K562 (cell line): ENCODE data around the gene AANAT. TPM values are rescaled to one million over a fixed set of nuclear protein-coding genes. Genes with fewer than 3 reads are reported as not detected.

ENCODE experiments used
- ATAC-seq: fragments of 200-7000 bp; cut with Tn5 transposase; 3 replicates; pipeline ENCODE4 v1.9.1; 2020; ENCODE audit warnings: moderate library complexity
- BruUV-seq: library from RNA; stranded (reverse); fragments of 400-500 nt; replicated peaks from 2 replicates; lab custom pipeline; 2021; lab: Mats Ljungman, UMichigan
- CTCF ChIA-PET: fragments of 300-600 bp; formaldehyde crosslinking; extraction: SDS; loops from one replicate; lab custom pipeline; 2021; ENCODE audit warnings: low intra/inter-chr PET ratio; lab: Yijun Ruan, JAX
- POLR2A ChIA-PET: fragments of 300-600, 350-650 bp; sonication (Branson Sonifier 250); formaldehyde crosslinking; extraction: SDS; loops from one replicate; lab custom pipeline; 2021; ENCODE audit warnings: antibody characterized with exemption, inconsistent platforms; lab: Yijun Ruan, JAX
- DNase-seq, 4 experiments: peaks; one replicate each; pipeline versions ENCODE4 v3.0.0 to v3.0.0-alpha.2; 2011 to 2018; ENCODE audit warnings: low spot score in 3 of 4, mixed read lengths in 3 of 4; ENCODE audit errors: extremely low read depth in 1 of 4
- FAIRE-seq: peaks from 2 replicates; lab custom pipeline; 2011; peaks lifted over from hg19 to GRCh38; lab: Jason Lieb, UNC
- H2AFZ ChIP-seq: 2 replicates; pipeline ENCODE4 v1.6.0; 2011; ENCODE audit warnings: low read depth, low read length, control low read depth, inconsistent platforms
- H3K27ac ChIP-seq: fragments of 200-600 bp; 3 replicates; pipeline ENCODE4 v1.8.0; 2011; ENCODE audit warnings: low read depth, mild to moderate bottlenecking, control low read depth, inconsistent platforms, low read length, moderate library complexity, mixed read lengths; ENCODE audit errors: extremely low read depth
- H3K27me3 ChIP-seq, 2 experiments: fragments of 300-600 bp in 1 of 2; 2 replicates in 1 of 2; 3 replicates in 1 of 2; pipeline versions ENCODE4 v1.6.0 to v1.8.0; 2011; ENCODE audit warnings: inconsistent platforms in 2 of 2, low read length in 2 of 2, mild to moderate bottlenecking in 1 of 2, mixed read lengths in 1 of 2, moderate library complexity in 1 of 2; ENCODE audit not compliant: control insufficient read depth in 2 of 2, insufficient read depth in 2 of 2
- H3K36me3 ChIP-seq: fragments of 300-600 bp; 3 replicates; pipeline ENCODE4 v1.8.0; 2011; ENCODE audit warnings: mild to moderate bottlenecking, low read length, inconsistent platforms; ENCODE audit not compliant: control insufficient read depth, insufficient read depth
- H3K4me1 ChIP-seq, 2 experiments: fragments of 200-600 bp in 1 of 2; replicated peaks in 1 of 2; 2 replicates in 1 of 2; 3 replicates in 1 of 2; pipeline versions ENCODE4 v1.5.1 to v1.8.0; 2011; ENCODE audit warnings: inconsistent platforms in 2 of 2, low read length in 2 of 2, mild to moderate bottlenecking in 1 of 2, mixed read lengths in 1 of 2, moderate library complexity in 1 of 2; ENCODE audit not compliant: control insufficient read depth in 2 of 2, insufficient read depth in 2 of 2
- H3K4me2 ChIP-seq: 2 replicates; pipeline ENCODE4 v1.6.1; 2011; ENCODE audit warnings: low read length, control low read depth, inconsistent platforms, mixed read lengths; ENCODE audit not compliant: insufficient read depth
- H3K4me3 ChIP-seq: fragments of 200-600 bp; sonication (generic), shearing (Covaris generic); 2 replicates; pipeline ENCODE4 v1.5.1; 2016; ENCODE audit warnings: control low read depth, inconsistent platforms
- H3K79me2 ChIP-seq: fragments of 200-600 bp; 3 replicates; pipeline ENCODE4 v1.8.0; 2011; ENCODE audit warnings: low read length, inconsistent platforms; ENCODE audit not compliant: control insufficient read depth, insufficient read depth
- H3K9ac ChIP-seq, 2 experiments: 2 replicates each; pipeline versions ENCODE4 v1.6.0 to v1.6.1; 2011; ENCODE audit warnings: low read depth in 2 of 2, low read length in 2 of 2, control low read depth in 1 of 2, inconsistent platforms in 1 of 2, mild to moderate bottlenecking in 1 of 2, mixed read lengths in 1 of 2; ENCODE audit not compliant: insufficient read depth in 1 of 2
- H3K9me1 ChIP-seq: one replicate; pipeline ENCODE4 v1.6.0; 2011; ENCODE audit warnings: inconsistent platforms, mild to moderate bottlenecking, low read length, moderate library complexity; ENCODE audit not compliant: control insufficient read depth, insufficient read depth
- H3K9me3 ChIP-seq: replicated peaks from 2 replicates; pipeline ENCODE4 v1.5.1; 2011; ENCODE audit warnings: low read depth, low read length, inconsistent platforms; ENCODE audit not compliant: control insufficient read depth, insufficient read depth
- H4K20me1 ChIP-seq: replicated peaks from 2 replicates; pipeline ENCODE4 v1.6.1; 2011; ENCODE audit warnings: low read length, inconsistent platforms, mixed read lengths; ENCODE audit not compliant: control insufficient read depth, insufficient read depth
- CBX5 ChIP-seq: IDR thresholded peaks from 2 replicates; pipeline ENCODE4 v1.6.1; 2014; ENCODE audit warnings: low read depth, borderline replicate concordance
- CREBBP ChIP-seq: IDR thresholded peaks from one replicate; pipeline ENCODE4 v1.6.1; 2012; ENCODE audit warnings: low read depth, mild to moderate bottlenecking, control low read depth, inconsistent platforms, low read length
- DACH1 ChIP-seq: fragments of 450-650 bp; IDR thresholded peaks from 2 replicates; pipeline ENCODE4 v1.6.1; 2018; ENCODE audit not compliant: partially characterized antibody
- HOXB6 ChIP-seq: fragments of 250-450 bp; sonication (Bioruptor Pico); IDR thresholded peaks from 2 replicates; pipeline ENCODE4 v1.5.1; 2022; ENCODE audit warnings: mild to moderate bottlenecking, borderline replicate concordance
- KAT8 ChIP-seq: fragments of 450-650 bp; IDR thresholded peaks from 2 replicates; pipeline ENCODE4 v1.6.1; 2016; ENCODE audit warnings: low read depth, mild to moderate bottlenecking
- L3MBTL2 ChIP-seq: fragments of 450-650 bp; IDR thresholded peaks from 2 replicates; pipeline ENCODE4 v1.6.1; 2016; ENCODE audit warnings: mild to moderate bottlenecking, moderate library complexity
- NELFE ChIP-seq: IDR thresholded peaks from 2 replicates; pipeline ENCODE4 v1.6.1; 2011; ENCODE audit warnings: mild to moderate bottlenecking; ENCODE audit not compliant: insufficient read depth, insufficient read length
- PHF8 ChIP-seq: fragments of 200-600 bp; sonication (generic); IDR thresholded peaks from 2 replicates; pipeline ENCODE4 v1.6.1; 2012; ENCODE audit warnings: mixed run types, mild to moderate bottlenecking, inconsistent platforms, low read length, moderate library complexity, borderline replicate concordance
- POLR2AphosphoS2 ChIP-seq: IDR thresholded peaks from 2 replicates; pipeline ENCODE4 v1.6.1; 2012; ENCODE audit warnings: low read length, improper control_type of control experiment
- PTBP1 ChIP-seq: fragments of 200-400 bp; formaldehyde crosslinking; IDR thresholded peaks from 2 replicates; pipeline ENCODE4 v1.6.1; 2017; ENCODE audit warnings: low read depth, low read length
- PURB ChIP-seq: sonication (generic); formaldehyde crosslinking; IDR thresholded peaks from 2 replicates; pipeline ENCODE4 v1.9.0; 2021; ENCODE audit warnings: low read depth, mild to moderate bottlenecking, missing genetic modification reagents
- RBBP5 ChIP-seq: fragments of 200-600 bp; sonication (generic); IDR thresholded peaks from 2 replicates; pipeline ENCODE4 v1.6.1; 2012; ENCODE audit warnings: borderline replicate concordance, mild to moderate bottlenecking, low read length, control low read depth, inconsistent platforms; ENCODE audit not compliant: insufficient read depth, poor library complexity, severe bottlenecking
- SIX5 ChIP-seq, 2 experiments: IDR thresholded peaks; 2 replicates each; pipeline ENCODE4 v1.6.1; 2011; ENCODE audit warnings: low read length in 2 of 2, borderline replicate concordance in 1 of 2, low read depth in 1 of 2, mild to moderate bottlenecking in 1 of 2, moderate library complexity in 1 of 2; ENCODE audit not compliant: insufficient read depth in 1 of 2
- TAF9B ChIP-seq: fragments of 450-650 bp; IDR thresholded peaks from 2 replicates; pipeline ENCODE4 v1.6.1; 2018; ENCODE audit warnings: mild to moderate bottlenecking; ENCODE audit not compliant: partially characterized antibody
- YY1 ChIP-seq, 3 experiments: IDR thresholded peaks; 2 replicates each; pipeline ENCODE4 v1.6.1; 2011; ENCODE audit warnings: low read length in 2 of 3, mild to moderate bottlenecking in 2 of 3, moderate library complexity in 2 of 3, borderline replicate concordance in 1 of 3, control low read depth in 1 of 3, low read depth in 1 of 3; ENCODE audit not compliant: insufficient read depth in 3 of 3, insufficient replicate concordance in 2 of 3, control insufficient read depth in 1 of 3, insufficient read length in 1 of 3; ENCODE audit errors: extremely low read depth in 1 of 3
- ZBED1 ChIP-seq: IDR thresholded peaks from 2 replicates; pipeline ENCODE4 v1.6.1; 2014
- ZBTB34 ChIP-seq: fragments of 250-450 bp; sonication (Bioruptor Pico); IDR thresholded peaks from 2 replicates; pipeline ENCODE4 v1.8.0; 2021; ENCODE audit warnings: mild to moderate bottlenecking, moderate library complexity
- ZFX ChIP-seq: sonication (generic); formaldehyde crosslinking; IDR thresholded peaks from 2 replicates; pipeline ENCODE4 v1.8.0; 2022; ENCODE audit warnings: mild to moderate bottlenecking, missing genetic modification reagents, moderate library complexity
- ZNF121 ChIP-seq: sonication (generic); formaldehyde crosslinking; conservative IDR thresholded peaks from 2 replicates; pipeline ENCODE4 v1.8.0; 2022; ENCODE audit warnings: missing genetic modification reagents
- ZNF140 ChIP-seq: fragments of 250-450 bp; sonication (Bioruptor Pico); IDR thresholded peaks from 2 replicates; pipeline ENCODE4 v1.8.0; 2021; ENCODE audit warnings: moderate library complexity, mild to moderate bottlenecking, inconsistent platforms
- ZNF165 ChIP-seq: fragments of 250-450 bp; sonication (Bioruptor Pico); IDR thresholded peaks from 2 replicates; pipeline ENCODE4 v1.4.0; 2020; ENCODE audit warnings: borderline replicate concordance
- ZNF830 ChIP-seq: fragments of 250-450 bp; sonication (Bioruptor Pico); IDR thresholded peaks from 2 replicates; pipeline ENCODE4 v1.5.0; 2021; ENCODE audit warnings: mild to moderate bottlenecking
- WGBS: fragments of 100-300 bp; shearing (Covaris generic); methylation state at CpG from one replicate; pipeline ENCODE4 v1.1.6; 2016; ENCODE audit warnings: low coverage, mixed read lengths; ENCODE audit not compliant: insufficient coverage; ENCODE audit errors: missing lambda C conversion rate; 5-methylcytosine and 5-hydroxymethylcytosine counted together
- in situ Hi-C: fragments of 300-500 bp; cut with MboI; formaldehyde crosslinking; loops from 4 replicates; pipeline ENCODE4 v1.15.0; 2018; ENCODE audit warnings: inconsistent platforms, mixed read lengths
- intact Hi-C: fragments of 100-400 bp; cut with micrococcal nuclease; formaldehyde crosslinking; loops from 2 replicates; pipeline ENCODE4 v1.14.2; 2022
- polyA plus RNA-seq, 8 experiments: library from polyadenylated mRNA; depleted of rRNA in 4 of 8; stranded (reverse) in 5 of 8; unstranded in 3 of 8; fragments of >200 nt; fragmentation: Nextera tagmentation in 2 of 8; fragmentation: Illumina TruSeq in 1 of 8; extraction: Ambion mirVana in 2 of 8; extraction: Trizol in 1 of 8; gene quantifications; 2 replicates each; pipeline versions ENCODE4 v1.2.1 to v1.2.3, GENCODE V29; 2011 to 2014; ENCODE audit warnings: inconsistent platforms in 1 of 8, missing spikeins in 1 of 8
- total RNA-seq, 7 experiments: library from RNA; depleted of rRNA in 6 of 7; stranded (reverse); fragments of >200 nt in 6 of 7; fragmentation: Illumina TruSeq in 2 of 7; extraction: Trizol in 2 of 7; gene quantifications; 2 replicates each; pipeline versions ENCODE4 v1.2.1 to v1.2.3, GENCODE V29; 2011 to 2021; ENCODE audit warnings: low replicate concordance in 1 of 7

The AANAT gene
- total and polyA plus RNA-seq, 9 of the 15 experiments (the other 6 are each of a cell fraction or from before 2014, with no cell fraction given) = not detected

GRCh38 chr17:76501018-76501826 is 33.8 kb downstream of the AANAT start, which contains the start of gene RHBDF2:
Gene RHBDF2, minus strand, starts transcription at chr17:76501423. Its CDS starts 19,899 bp downstream, at chr17:76481524.
- Histone ChIP-seq H3K9ac (peak within 1 kb of the TSS; percentile 50 to 94), H3K9me3 (no peaks in the 10 kb centered on the region), H3K27me3 (no peaks in the 10 kb centered on the region), H3K9me1 (peaks cover 4% of the 10 kb centered on the region), H2AFZ (peak within 1 kb of the TSS; percentile 95), H3K36me3 (no peaks in the 10 kb centered on the region), H3K79me2 (no peaks in the 10 kb centered on the region), H3K4me3 (peak within 1 kb of the TSS; percentile 71), H3K27ac (peak within 1 kb of the TSS; percentile 38; the same call in 1 of the 3 replicates), H3K4me1 (peaks cover 16 to 35% of the 10 kb centered on the region in 2 experiments; a peak in 4 of 5 replicates), H4K20me1 (no peaks in the 10 kb centered on the region), H3K4me2 (peak within 1 kb of the TSS; percentile 82)
- ATAC-seq (peak; percentile 97), FAIRE-seq (peak; percentile 67), DNase-seq (peak; percentile 89 to 98 (median 98))
- ChIA-PET POLR2A (interaction anchor here (0.6 to 1.5 kb wide), 4 partner anchors 8 to 461 kb away, joined by 3 to 7 read pairs (median 3); no protein-coding TSS in a partner anchor), CTCF (interaction anchor here (0.9 kb wide), 1 partner anchor 41 kb away, joined by 4 read pairs; no protein-coding TSS in a partner anchor)
- BruUV-seq = TSS peak; percentile 66
- in situ Hi-C loops = no loop called here
- WGBS = 2% methylated on average over 47 of the region's 72 CpGs
- intact Hi-C loops = no loop called here
- TF ChIP-seq SIX5 (IDR thresholded peaks at IDR 0.05; ENCODE audit: borderline replicate concordance in 1 of 2, insufficient read depth in 1 of 2, low read depth in 1 of 2, low read length in 2 of 2) = no peak
- no peak for TF ChIP-seq YY1 (IDR thresholded peaks at IDR 0.05; ENCODE audit: borderline replicate concordance in 1 of 3, control insufficient read depth in 1 of 3, extremely low read depth in 1 of 3, insufficient read depth in 3 of 3, insufficient read length in 1 of 3, insufficient replicate concordance in 2 of 3, low read depth in 1 of 3, low read length in 2 of 3)
- TF ChIP-seq DACH1 = peak; percentile 29
- peak; percentile 52 for TF ChIP-seq ZFX (CRISPR knock-in tag)
- no peak for TF ChIP-seq POLR2AphosphoS2
- TF ChIP-seq TAF9B = no peak
- TF ChIP-seq ZNF140 (CRISPR knock-in tag) = no peak
- no peak for TF ChIP-seq CREBBP
- no peak for TF ChIP-seq ZBTB34
- no peak for TF ChIP-seq PURB (CRISPR knock-in tag)
- TF ChIP-seq L3MBTL2 = peak; percentile 69; the same call in 1 of the 2 replicates
- no peak for TF ChIP-seq PTBP1
- peak; percentile 36 for TF ChIP-seq RBBP5
- no peak for TF ChIP-seq ZBED1
- TF ChIP-seq KAT8 = no peak
- TF ChIP-seq ZNF830 (CRISPR knock-in tag) = no peak
- no peak for TF ChIP-seq NELFE
- TF ChIP-seq HOXB6 (CRISPR knock-in tag) = no peak
- TF ChIP-seq PHF8 = peak; percentile 62; the same call in 1 of the 2 replicates
- no peak for TF ChIP-seq ZNF121 (CRISPR knock-in tag)
- TF ChIP-seq ZNF165 = no peak
- no peak for TF ChIP-seq CBX5
